Measurements from ENCODE around the gene CD200.

Gene CD200

DNA sequence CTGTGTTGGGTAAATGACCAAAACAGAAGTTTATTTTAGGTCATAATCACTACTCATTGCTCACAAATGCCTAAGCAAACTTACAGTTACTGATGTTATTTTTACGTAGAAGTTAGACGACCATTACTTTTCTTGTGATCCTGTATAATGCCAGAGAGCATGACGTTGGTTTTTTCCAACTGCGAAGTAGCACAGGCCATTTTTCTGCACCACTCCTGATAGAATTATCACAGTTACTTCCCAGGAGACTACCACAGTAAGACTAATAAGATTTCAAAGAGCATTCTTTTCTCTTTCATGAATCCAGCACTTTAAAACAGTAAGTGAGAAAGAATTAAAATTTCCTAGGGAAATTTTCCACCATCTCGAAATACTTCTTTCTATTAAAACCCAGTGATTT is 19.8 kb downstream of the CD200 start:
- Histone ChIP-seq H3K4me1 (ENCODE audit: control insufficient read depth, insufficient read depth, low read length) (no peaks in the 10 kb centered on the region), H3K27me3 (ENCODE audit: control insufficient read depth, insufficient read depth, low read length) (no peaks in the 10 kb centered on the region), H3K27ac (ENCODE audit: low read depth, low read length) (no peak overlapping the region), H3K4me3 (ENCODE audit: low read length) (no peak overlapping the region), H3K9ac (ENCODE audit: low read length) (no peak overlapping the region), H3K36me3 (ENCODE audit: control insufficient read depth, insufficient read depth, low read length) (no peaks in the 10 kb centered on the region)

DNA sequence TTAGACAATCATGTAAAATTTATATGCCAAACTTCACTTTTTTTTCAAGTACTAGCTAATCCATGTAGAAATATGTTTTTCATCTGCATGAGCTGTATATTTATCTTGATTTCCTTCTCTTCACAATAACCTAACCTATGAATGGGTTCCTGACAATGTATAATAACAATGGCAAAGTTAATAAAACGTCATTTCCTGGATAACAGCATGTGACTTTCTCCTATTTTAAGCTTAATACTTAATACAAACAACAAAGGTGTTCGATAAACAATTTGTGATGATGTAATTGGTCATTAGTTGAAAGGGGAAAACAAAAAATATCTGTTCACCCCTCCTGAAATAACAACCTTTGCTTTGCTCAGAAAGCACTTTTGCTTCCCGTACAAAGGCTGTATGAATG is 20.4 kb downstream of the CD200 start:
- Histone ChIP-seq H3K27ac (ENCODE audit: low read depth, low read length) (no peak overlapping the region), H3K4me1 (ENCODE audit: control insufficient read depth, insufficient read depth, low read length) (no peaks in the 10 kb centered on the region), H3K4me3 (ENCODE audit: low read length) (no peak overlapping the region), H3K9ac (ENCODE audit: low read length) (no peak overlapping the region), H3K27me3 (ENCODE audit: control insufficient read depth, insufficient read depth, low read length) (no peaks in the 10 kb centered on the region), H3K36me3 (ENCODE audit: control insufficient read depth, insufficient read depth, low read length) (no peaks in the 10 kb centered on the region)

DNA sequence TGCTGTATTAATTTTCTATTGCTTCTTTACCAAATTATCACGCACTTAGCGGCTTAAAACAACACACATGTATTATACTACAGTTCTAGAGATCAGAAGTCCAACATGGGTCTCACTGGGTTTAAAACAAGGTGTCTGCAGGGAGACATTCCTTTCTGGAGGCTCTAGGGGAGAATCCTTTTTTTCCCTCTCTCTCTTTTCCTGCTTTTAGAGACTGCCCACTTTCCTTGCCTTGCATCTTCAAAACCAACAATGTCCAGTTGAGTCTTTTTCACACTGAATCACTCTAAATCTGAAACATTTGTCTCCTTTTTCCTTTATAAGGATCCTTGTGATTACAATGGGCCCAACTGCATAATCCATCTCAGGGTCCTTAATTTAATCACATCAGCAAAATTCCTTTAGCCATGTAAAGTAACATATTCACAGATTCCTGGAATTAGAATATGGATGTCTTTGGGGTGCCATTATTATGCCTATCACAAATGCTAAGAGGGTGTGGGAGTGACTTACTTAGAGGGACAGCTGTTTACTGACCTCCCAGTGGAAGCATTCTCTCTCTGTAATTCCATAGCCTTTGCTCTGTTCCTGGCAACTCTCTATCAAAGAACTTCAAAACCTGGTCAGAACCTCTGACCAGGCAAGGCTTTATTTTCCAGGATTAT is 21.8 kb downstream of the CD200 start:
- H3K9ac ChIP-seq (ENCODE audit: low read length), result no peak overlapping the region
- no peak overlapping the region for H3K4me3 ChIP-seq (ENCODE audit: low read length)
- no peaks in the 10 kb centered on the region for H3K27me3 ChIP-seq (ENCODE audit: control insufficient read depth, insufficient read depth, low read length)
- no peak overlapping the region for H3K27ac ChIP-seq (ENCODE audit: low read depth, low read length)
- no peaks in the 10 kb centered on the region for H3K36me3 ChIP-seq (ENCODE audit: control insufficient read depth, insufficient read depth, low read length)
- no peaks in the 10 kb centered on the region for H3K4me1 ChIP-seq (ENCODE audit: control insufficient read depth, insufficient read depth, low read length)

DNA sequence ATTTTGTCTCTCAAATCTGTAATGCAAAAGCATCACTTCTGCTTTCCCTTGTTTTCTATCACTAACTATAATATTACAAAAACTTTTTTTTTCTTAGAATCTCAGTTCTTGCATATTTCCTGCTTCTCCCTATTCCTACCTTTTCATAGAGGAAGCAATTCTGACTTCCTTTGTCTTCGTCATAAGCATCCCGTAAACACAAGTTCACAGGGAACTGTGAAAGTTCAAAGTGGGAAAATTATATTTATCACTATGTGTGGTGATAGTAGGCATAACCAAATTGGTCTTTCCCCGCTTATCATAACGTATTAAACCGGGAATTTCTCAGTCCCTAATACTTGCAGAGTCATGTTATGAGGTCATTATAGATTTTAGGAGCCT is 22.3 kb downstream of the CD200 start:
- no peaks in the 10 kb centered on the region for H3K27me3 ChIP-seq (ENCODE audit: control insufficient read depth, insufficient read depth, low read length)
- no peak overlapping the region for H3K27ac ChIP-seq (ENCODE audit: low read depth, low read length)
- H3K4me1 ChIP-seq (ENCODE audit: control insufficient read depth, insufficient read depth, low read length), result no peaks in the 10 kb centered on the region

DNA sequence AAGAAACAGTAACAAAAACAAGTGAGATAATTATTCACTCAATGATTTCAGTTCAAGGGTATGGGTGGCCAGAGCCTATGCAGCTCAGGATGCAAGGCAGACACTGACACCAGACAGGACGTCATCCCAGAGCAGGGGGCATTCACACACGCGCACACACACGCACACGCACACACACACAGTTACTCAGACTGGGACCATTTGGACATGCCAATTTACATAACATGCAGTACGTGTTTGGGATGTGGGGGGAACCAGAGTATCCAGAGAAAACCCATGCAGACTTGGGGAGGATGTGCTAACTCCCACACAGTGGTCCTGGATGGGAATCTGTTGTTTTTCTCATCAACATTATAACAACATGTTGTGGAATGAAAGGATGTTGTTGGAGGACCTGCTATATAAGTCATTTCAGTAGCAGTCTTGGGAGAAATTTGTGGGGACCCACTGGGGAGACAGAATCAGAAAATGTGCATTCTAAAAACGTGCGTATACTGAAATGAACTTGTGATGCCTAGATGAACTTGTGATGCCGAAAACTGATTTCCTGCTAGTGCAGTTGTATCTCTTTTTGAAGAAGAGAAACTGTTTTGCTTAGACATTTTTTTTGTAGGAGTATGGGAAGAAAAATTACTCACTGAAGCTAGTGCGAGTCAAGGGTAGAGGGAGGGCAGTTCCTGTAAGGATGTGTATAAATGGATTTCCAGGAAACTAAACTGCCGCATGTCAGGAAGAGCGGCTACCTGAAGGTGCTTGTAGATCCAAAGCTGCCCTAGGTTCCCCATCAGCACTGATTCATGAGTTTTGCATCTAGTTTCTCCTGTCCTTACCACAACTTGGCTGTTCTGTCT is 25.2 kb downstream of the CD200 start:
- Histone ChIP-seq H3K27ac (ENCODE audit: low read depth, low read length) (peak overlapping the region; percentile 21), H3K4me1 (ENCODE audit: control insufficient read depth, insufficient read depth, low read length) (peaks cover 3% of the 10 kb centered on the region), H3K9ac (ENCODE audit: low read length) (no peak overlapping the region), H3K36me3 (ENCODE audit: control insufficient read depth, insufficient read depth, low read length) (peaks cover 2% of the 10 kb centered on the region), H3K4me3 (ENCODE audit: low read length) (peak overlapping the region; percentile 45), H3K27me3 (ENCODE audit: control insufficient read depth, insufficient read depth, low read length) (no peaks in the 10 kb centered on the region)

More for the DNA sequence above, 22.3 kb downstream of the CD200 start:
- H3K9ac ChIP-seq (ENCODE audit: low read length), result no peak overlapping the region
- H3K4me3 ChIP-seq (ENCODE audit: low read length), result no peak overlapping the region
- no peaks in the 10 kb centered on the region for H3K36me3 ChIP-seq (ENCODE audit: control insufficient read depth, insufficient read depth, low read length)

DNA sequence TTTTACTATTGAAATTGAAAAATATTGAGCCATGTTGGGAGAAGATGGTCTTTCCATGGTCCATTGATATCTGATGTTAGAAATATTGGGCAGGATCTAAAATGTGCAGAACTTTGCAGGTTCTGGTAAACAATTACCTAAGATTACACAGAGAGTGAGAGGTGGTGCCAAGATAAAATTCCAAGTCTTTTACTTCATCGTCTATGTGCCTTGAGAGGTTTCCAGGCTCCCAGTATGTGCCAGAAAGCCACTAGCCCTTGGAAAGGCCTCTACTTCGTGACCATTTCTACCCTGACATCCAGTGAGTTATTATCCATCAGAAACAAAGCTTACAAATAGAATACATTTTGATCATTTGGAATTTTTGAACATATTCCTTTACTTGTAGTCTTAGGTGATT is 27.6 kb downstream of the CD200 start:
- H3K4me1 ChIP-seq (ENCODE audit: control insufficient read depth, insufficient read depth, low read length), result peaks cover 3% of the 10 kb centered on the region
- no peak overlapping the region for H3K4me3 ChIP-seq (ENCODE audit: low read length)
- H3K9ac ChIP-seq (ENCODE audit: low read length), result no peak overlapping the region
- H3K36me3 ChIP-seq (ENCODE audit: control insufficient read depth, insufficient read depth, low read length), result peaks cover 2% of the 10 kb centered on the region
- H3K27me3 ChIP-seq (ENCODE audit: control insufficient read depth, insufficient read depth, low read length), result no peaks in the 10 kb centered on the region
- H3K27ac ChIP-seq (ENCODE audit: low read depth, low read length), result peak overlapping the region; percentile 1

DNA sequence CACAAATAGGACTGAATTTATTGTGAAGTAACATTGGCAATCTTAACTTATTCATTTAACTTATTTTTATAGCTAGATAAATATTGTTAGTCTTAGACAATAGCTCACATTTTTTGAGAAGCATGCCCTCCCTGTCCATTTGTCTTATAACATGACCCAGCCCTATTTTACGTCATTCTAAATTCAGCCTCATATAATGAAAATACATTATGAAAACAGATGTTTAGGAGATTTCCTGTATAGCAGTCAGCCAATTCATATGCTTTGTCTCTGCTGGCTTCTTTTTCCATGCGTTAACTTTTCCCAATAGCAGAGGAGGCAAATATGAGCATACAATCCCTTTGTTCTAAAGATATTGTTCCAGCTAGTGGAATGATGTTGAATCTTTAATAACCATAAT is 29.3 kb downstream of the CD200 start:
- Histone ChIP-seq H3K9ac (ENCODE audit: low read length) (no peak overlapping the region), H3K36me3 (ENCODE audit: control insufficient read depth, insufficient read depth, low read length) (peaks cover 2% of the 10 kb centered on the region), H3K4me3 (ENCODE audit: low read length) (no peak overlapping the region), H3K27ac (ENCODE audit: low read depth, low read length) (no peak overlapping the region), H3K27me3 (ENCODE audit: control insufficient read depth, insufficient read depth, low read length) (no peaks in the 10 kb centered on the region), H3K4me1 (ENCODE audit: control insufficient read depth, insufficient read depth, low read length) (peaks cover 3% of the 10 kb centered on the region)

DNA sequence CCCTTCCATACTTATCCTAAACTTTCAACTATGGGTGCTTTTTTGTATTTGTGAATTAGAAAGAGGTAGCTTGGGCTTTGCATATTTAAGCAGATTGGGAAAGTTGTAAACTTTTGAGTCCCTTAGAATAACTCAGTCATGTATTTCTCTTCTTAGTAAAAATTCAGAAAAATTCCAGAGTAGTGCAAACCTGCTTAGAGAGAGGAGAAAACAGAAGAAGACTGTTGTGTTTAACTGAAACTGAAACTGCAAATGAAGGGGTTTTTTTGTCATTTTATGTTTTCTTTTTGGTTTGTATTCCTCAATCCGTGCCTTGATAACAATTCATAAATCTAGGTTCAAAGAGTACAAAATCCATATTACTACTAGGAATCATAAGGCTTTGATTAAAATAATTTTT is 31.3 kb downstream of the CD200 start:
- H3K9ac ChIP-seq (ENCODE audit: low read length), result no peak overlapping the region
- H3K27me3 ChIP-seq (ENCODE audit: control insufficient read depth, insufficient read depth, low read length), result no peaks in the 10 kb centered on the region
- H3K4me1 ChIP-seq (ENCODE audit: control insufficient read depth, insufficient read depth, low read length), result peaks cover 3% of the 10 kb centered on the region
- H3K4me3 ChIP-seq (ENCODE audit: low read length), result no peak overlapping the region
- H3K27ac ChIP-seq (ENCODE audit: low read depth, low read length), result no peak overlapping the region
- H3K36me3 ChIP-seq (ENCODE audit: control insufficient read depth, insufficient read depth, low read length), result peaks cover 3% of the 10 kb centered on the region

DNA sequence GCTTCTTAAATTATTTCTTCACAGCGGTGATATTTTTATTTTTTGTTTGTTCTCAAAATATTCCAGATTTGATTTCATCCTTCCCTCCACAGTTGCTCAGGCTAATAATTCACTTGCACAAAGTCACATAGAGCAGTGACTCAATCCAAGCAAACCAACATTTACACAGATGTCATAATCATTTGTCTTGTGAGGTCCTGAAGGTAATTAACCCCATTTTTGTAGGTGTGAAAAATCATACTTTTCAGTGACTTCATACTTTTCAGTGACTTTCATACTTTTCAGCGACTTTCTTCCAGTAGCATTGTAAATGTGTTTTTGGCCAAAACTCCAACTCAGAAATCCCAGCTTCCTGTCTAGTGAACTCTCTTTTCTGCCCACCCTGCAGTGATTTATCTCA is 32.1 kb downstream of the CD200 start:
- H3K4me3 ChIP-seq (ENCODE audit: low read length), result no peak overlapping the region
- H3K4me1 ChIP-seq (ENCODE audit: control insufficient read depth, insufficient read depth, low read length), result peaks cover 3% of the 10 kb centered on the region
- H3K27ac ChIP-seq (ENCODE audit: low read depth, low read length), result no peak overlapping the region

DNA sequence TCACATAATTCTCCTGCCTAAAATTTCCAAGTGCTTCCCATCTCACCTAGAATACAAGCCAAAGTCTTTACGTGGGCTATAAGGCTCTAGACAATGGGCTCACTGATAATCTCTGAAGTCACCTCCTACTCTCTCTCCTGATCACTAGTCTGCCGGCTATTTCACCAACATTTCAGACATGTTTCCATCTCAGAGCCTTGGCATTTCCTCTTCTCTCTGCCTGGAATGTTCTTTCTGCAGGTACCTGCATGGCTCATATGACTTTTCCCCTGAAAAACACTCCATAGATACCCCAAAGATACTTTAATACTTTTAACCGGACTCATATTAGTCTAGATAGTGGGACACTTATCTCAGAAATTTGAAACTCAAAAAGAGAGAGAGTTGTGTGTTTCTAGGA is 32.7 kb downstream of the CD200 start:
- H3K4me1 ChIP-seq (ENCODE audit: control insufficient read depth, insufficient read depth, low read length), result peaks cover under 1% of the 10 kb centered on the region
- no peak overlapping the region for H3K4me3 ChIP-seq (ENCODE audit: low read length)
- H3K27me3 ChIP-seq (ENCODE audit: control insufficient read depth, insufficient read depth, low read length), result no peaks in the 10 kb centered on the region
- no peak overlapping the region for H3K27ac ChIP-seq (ENCODE audit: low read depth, low read length)
- peaks cover 3% of the 10 kb centered on the region for H3K36me3 ChIP-seq (ENCODE audit: control insufficient read depth, insufficient read depth, low read length)
- no peak overlapping the region for H3K9ac ChIP-seq (ENCODE audit: low read length)

More for the DNA sequence above, 32.1 kb downstream of the CD200 start:
- Histone ChIP-seq H3K36me3 (ENCODE audit: control insufficient read depth, insufficient read depth, low read length) (peaks cover 3% of the 10 kb centered on the region), H3K9ac (ENCODE audit: low read length) (no peak overlapping the region), H3K27me3 (ENCODE audit: control insufficient read depth, insufficient read depth, low read length) (no peaks in the 10 kb centered on the region)

DNA sequence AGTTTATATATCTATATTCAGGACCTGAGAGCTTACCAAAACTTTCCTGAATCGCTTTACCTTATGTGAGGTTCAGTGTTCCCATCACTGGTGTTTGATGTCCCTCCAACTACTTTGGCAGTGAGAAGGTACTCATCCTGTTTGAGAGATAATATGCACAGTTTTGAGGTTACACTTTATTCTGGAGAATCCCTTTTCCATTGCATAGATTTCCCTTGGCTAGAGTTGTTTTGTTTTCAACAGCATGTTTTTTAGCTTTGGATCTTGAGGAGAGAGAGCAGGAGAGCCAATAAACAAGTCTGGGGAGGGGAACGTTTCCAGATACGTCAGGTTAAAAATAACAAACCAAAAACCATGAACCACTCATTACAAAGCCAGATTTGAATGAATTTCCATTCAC is 33.6 kb downstream of the CD200 start:
- Histone ChIP-seq H3K27me3 (ENCODE audit: control insufficient read depth, insufficient read depth, low read length) (no peaks in the 10 kb centered on the region), H3K36me3 (ENCODE audit: control insufficient read depth, insufficient read depth, low read length) (peaks cover 3% of the 10 kb centered on the region), H3K4me3 (ENCODE audit: low read length) (no peak overlapping the region), H3K27ac (ENCODE audit: low read depth, low read length) (no peak overlapping the region), H3K9ac (ENCODE audit: low read length) (no peak overlapping the region), H3K4me1 (ENCODE audit: control insufficient read depth, insufficient read depth, low read length) (no peaks in the 10 kb centered on the region)

DNA sequence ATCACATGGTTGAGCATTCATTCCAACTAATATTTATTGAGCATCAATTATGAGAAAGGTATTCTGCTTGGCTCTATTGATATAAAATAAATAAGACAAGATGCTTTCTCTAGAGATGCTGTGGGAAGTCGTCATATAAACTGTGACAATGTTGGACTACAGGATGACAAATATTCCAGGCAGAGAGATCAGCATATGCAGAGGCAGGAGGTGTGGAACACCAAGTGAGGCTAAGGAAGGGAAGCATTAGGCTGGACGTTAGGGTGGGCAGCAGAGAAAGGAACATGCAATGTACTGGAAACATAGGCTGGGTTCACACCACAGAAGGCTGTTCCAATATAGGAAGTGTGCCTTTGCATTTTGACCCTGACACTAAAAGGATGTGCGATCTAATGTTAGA is 38.6 kb downstream of the CD200 start:
- H3K4me3 ChIP-seq (ENCODE audit: low read length), result no peak overlapping the region
- H3K36me3 ChIP-seq (ENCODE audit: control insufficient read depth, insufficient read depth, low read length), result peaks cover 2% of the 10 kb centered on the region
- no peaks in the 10 kb centered on the region for H3K4me1 ChIP-seq (ENCODE audit: control insufficient read depth, insufficient read depth, low read length)
- no peak overlapping the region for H3K27ac ChIP-seq (ENCODE audit: low read depth, low read length)
- no peaks in the 10 kb centered on the region for H3K27me3 ChIP-seq (ENCODE audit: control insufficient read depth, insufficient read depth, low read length)
- no peak overlapping the region for H3K9ac ChIP-seq (ENCODE audit: low read length)

DNA sequence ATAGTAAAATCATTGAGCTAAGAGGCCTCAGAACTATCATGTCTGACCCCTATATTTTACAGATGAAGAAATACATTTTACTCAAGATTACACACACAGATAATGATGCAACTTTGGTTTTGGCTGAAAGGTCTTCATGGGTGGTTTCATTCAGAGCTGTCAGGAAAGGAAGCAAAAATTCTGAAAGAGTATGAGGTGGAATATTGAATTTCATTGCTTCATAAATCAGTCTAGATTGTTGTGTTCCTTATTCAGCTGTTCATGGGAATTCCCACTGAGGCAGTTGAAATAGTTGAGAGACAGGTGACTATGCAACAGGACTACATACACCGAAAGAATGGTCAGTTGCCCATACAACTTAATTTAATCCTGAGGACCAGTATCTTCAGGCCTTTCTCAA is 39.4 kb downstream of the CD200 start:
- Histone ChIP-seq H3K9ac (ENCODE audit: low read length) (no peak overlapping the region), H3K4me1 (ENCODE audit: control insufficient read depth, insufficient read depth, low read length) (no peaks in the 10 kb centered on the region), H3K27ac (ENCODE audit: low read depth, low read length) (no peak overlapping the region), H3K4me3 (ENCODE audit: low read length) (no peak overlapping the region), H3K36me3 (ENCODE audit: control insufficient read depth, insufficient read depth, low read length) (peaks cover 2% of the 10 kb centered on the region), H3K27me3 (ENCODE audit: control insufficient read depth, insufficient read depth, low read length) (no peaks in the 10 kb centered on the region)
